Measurements from ENCODE around the gene GALK2.

DNA sequence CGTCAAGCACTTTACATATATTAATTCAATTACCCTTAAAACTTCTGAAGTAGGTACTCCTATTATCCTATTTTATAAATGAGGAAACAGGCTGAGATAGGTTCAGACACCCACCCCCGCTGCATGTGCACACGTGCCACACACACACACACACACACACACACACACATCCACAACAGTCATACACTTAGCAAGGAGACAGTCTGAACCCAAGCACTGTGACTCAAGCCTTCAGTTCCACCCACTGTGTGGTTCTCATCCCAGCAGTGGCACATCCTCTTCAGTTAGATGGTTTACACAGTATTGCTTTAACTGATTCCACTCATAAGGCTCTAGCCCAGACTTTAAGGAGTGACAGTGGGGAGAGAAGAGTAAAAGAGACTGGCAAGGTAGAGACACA, 161.9 kb downstream of the GALK2 start:
- TF ChIP-seq CTCF (conservative IDR thresholded peaks at IDR 0.05; ENCODE audit: low read depth, low read length) (no peak), POLR2A (IDR thresholded peaks at IDR 0.05; ENCODE audit: low read depth, low read length) (no peak), RFX5 (IDR thresholded peaks at IDR 0.05; ENCODE audit: low read depth, low read length) (no peak), FOS (IDR thresholded peaks at IDR 0.05; ENCODE audit: low read depth, low read length) (no peak), USF2 (IDR thresholded peaks at IDR 0.05; ENCODE audit: low read depth, low read length) (no peak), MXI1 (IDR thresholded peaks at IDR 0.05; ENCODE audit: borderline replicate concordance, low read depth, low read length) (no peak), NFE2L2 (IDR thresholded peaks at IDR 0.05; ENCODE audit: low read depth, low read length) (no peak)
